Ishikawa (cell line): ENCODE measurements around the gene ARF6.

Experiments used
- CEBPB ChIP-seq: IDR thresholded peaks from 2 replicates; pipeline ENCODE4 v1.6.1; 2012
- CREB1 ChIP-seq: IDR thresholded peaks from 2 replicates; pipeline ENCODE4 v1.6.1; 2012; ENCODE audit warnings: low read depth
- EP300 ChIP-seq: IDR thresholded peaks from 2 replicates; pipeline ENCODE4 v1.6.1; 2012; ENCODE audit warnings: borderline replicate concordance
- FOXM1 ChIP-seq: IDR thresholded peaks from 2 replicates; pipeline ENCODE4 v1.6.1; 2012; ENCODE audit warnings: low read depth, borderline replicate concordance
- NFIC ChIP-seq: IDR thresholded peaks from 2 replicates; pipeline ENCODE4 v1.6.1; 2012
- RAD21 ChIP-seq: IDR thresholded peaks from 2 replicates; pipeline ENCODE4 v1.6.1; 2012; ENCODE audit warnings: low read depth
- REST ChIP-seq: IDR thresholded peaks from 2 replicates; pipeline ENCODE4 v1.6.1; 2012; ENCODE audit warnings: low read depth, mild to moderate bottlenecking
- TAF1 ChIP-seq: IDR thresholded peaks from 2 replicates; pipeline ENCODE4 v1.6.1; 2012; ENCODE audit warnings: low read depth, mild to moderate bottlenecking
- TCF12 ChIP-seq: IDR thresholded peaks from 2 replicates; pipeline ENCODE4 v1.6.1; 2012; ENCODE audit warnings: low read depth
- TEAD4 ChIP-seq: IDR thresholded peaks from 2 replicates; pipeline ENCODE4 v1.6.1; 2012
- USF1 ChIP-seq: IDR thresholded peaks from 2 replicates; pipeline ENCODE4 v1.6.1; 2012
- YY1 ChIP-seq: IDR thresholded peaks from 2 replicates; pipeline ENCODE4 v1.6.1; 2012; ENCODE audit warnings: low read depth

GRCh38 chr14:49908433-49908782, 15.5 kb downstream of the ARF6 start:
- TF ChIP-seq NFIC = no peak
- no peak for TF ChIP-seq EP300
- no peak for TF ChIP-seq TAF1
- TF ChIP-seq TCF12 = no peak
- TF ChIP-seq RAD21 = no peak
- TF ChIP-seq REST = no peak
- TF ChIP-seq CREB1 = no peak
- TF ChIP-seq USF1 = no peak
- no peak for TF ChIP-seq YY1
- TF ChIP-seq CEBPB = no peak
- TF ChIP-seq TEAD4 = no peak
- TF ChIP-seq FOXM1 = no peak
